Skin of body (tissue), 2 donors: Measurements from ENCODE around the gene NFIA. TPM values are rescaled to one million over a fixed set of nuclear protein-coding genes. Genes with fewer than 3 reads are reported as not detected.
A peak's percentile ranks its signal among the peaks of the same experiment; 100 is the strongest.

Experiments
- DNase-seq: peaks from one replicate; lab custom pipeline; 2025; lab: John Stamatoyannopoulos, UW
- total RNA-seq: library from RNA; depleted of rRNA; stranded (reverse); fragments of >200 nt; gene quantifications from one replicate; pipeline ENCODE4 v1.2.3, GENCODE V29; 2014

Gene NFIA
- total RNA-seq = 47.7 TPM

GRCh38 chr1:61082311-61083012, at the start of gene NFIA:
Gene NFIA, plus strand, starts transcription at chr1:61082561.
- peak; percentile 64 for DNase-seq

DNA sequence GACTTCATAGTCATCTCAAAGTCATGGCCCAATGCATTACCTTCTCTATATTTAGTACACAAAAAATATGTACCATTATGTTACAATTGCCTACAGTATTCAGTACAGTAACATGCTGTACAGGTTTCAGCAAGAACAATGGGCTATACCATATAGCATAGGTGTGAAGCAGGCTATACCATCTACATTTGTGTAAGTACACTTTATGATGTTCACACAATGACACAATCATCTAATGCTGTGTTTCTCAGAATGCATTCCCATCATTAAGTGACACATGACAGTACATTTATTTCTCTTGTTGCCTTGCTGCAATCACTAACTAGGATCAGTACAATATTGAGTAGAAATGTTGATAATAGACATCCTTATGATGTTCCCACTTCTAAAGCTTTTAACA, 46.5 kb upstream of the NFIA start:
- DNase-seq = no peak

DNA sequence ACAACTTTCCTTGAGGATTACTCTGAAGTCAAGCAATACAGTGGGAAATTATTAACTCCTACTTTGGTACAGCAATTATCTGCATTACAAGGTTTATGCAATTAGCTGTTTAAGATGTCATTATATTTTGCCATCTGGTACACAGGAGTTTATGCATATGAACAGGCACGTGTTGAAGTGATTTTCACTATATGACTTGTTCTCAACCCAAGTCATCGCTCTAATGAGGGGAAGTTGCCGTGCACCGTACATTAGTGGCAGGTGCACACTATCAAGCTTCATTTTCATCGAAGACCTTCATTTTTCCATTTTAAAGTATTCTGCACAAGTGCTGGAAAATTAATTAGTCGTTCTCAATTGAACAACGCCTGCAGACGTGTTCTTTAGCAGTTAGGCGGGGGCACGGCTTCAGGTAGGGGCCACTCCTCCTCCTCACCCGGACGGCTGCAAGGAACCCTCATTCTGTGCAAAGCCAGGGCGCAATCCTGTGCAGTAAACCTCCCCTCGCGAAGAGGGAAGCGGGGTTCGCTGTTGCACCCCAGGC, 39.8 kb upstream of the NFIA start:
- no peak for DNase-seq

GRCh38 chr1:61043010-61043820, 39.1 kb upstream of the NFIA start:
- peak; percentile 55 for DNase-seq

DNA sequence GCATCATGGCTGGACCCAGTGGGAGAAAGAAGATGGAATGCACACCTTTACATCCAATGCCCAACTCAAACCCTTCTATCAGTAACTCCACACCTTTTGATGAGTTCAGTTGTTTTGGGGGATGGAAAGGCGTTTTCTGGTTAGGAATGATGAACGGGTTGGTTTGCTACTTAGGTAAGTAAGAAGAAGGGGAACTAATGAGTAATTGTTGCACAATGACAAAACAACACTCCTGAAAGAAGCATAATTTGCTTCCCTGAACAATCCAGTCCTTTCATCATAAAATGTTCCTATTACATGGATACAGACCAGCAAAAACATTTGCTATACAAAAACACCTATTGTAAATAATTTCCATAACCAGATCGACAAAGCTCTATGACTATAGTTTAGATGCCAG, 35.9 kb upstream of the NFIA start:
- DNase-seq = no peak

DNA sequence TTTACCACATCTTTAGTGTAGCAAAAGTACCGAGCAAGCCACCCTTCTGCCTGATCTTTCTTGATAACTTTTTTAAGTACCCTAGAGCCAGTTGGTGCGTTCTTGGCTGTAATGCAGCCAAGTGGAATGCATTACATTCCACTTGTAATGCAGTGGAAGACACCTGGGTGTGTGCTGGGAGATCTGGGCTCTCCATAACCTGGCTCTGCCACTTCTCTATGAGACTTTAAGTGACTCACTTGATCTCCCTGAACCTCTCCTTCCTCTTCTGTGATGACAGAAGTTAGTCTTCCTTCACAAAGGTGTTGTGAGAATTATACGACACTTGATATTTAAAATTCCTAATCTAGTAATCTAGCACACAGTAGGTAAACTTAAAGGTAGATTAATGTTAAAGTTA, 35.3 kb upstream of the NFIA start:
- DNase-seq = no peak

DNA sequence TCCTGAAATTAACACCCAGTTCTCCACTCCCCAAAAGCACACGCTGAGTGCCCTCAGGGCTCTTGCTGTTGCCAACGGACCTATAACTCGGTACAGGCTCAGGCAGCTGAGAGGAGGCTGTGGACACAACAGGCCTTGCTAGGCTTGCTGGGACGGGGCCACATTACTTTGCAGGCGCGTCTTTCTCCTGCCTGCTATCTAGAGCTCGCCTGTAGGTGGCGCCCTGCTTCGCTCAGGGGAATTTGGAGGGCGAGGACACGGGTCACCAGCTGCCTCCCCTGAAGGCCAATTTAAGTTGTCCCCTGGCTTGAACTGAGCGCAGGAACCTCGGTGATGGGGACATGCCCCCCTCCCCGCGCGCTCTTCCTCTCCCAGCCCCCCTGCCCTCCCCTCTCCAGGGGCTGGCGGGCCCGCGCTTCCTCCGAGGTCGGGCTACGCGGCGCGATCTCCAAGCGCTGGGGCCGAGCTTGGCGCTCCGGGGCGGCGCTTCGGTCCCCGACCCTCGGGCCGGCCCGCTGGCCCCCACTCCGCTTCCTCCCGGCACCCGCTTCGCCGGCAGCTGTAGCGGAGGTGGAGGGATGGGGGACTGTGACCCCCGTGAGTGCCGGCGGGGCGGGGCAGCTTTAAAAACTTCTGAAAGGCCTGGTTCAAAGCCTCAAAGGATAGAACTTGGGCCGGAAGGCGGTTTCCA, 32.4 kb upstream of the NFIA start:
- peak; percentile 88 for DNase-seq

DNA sequence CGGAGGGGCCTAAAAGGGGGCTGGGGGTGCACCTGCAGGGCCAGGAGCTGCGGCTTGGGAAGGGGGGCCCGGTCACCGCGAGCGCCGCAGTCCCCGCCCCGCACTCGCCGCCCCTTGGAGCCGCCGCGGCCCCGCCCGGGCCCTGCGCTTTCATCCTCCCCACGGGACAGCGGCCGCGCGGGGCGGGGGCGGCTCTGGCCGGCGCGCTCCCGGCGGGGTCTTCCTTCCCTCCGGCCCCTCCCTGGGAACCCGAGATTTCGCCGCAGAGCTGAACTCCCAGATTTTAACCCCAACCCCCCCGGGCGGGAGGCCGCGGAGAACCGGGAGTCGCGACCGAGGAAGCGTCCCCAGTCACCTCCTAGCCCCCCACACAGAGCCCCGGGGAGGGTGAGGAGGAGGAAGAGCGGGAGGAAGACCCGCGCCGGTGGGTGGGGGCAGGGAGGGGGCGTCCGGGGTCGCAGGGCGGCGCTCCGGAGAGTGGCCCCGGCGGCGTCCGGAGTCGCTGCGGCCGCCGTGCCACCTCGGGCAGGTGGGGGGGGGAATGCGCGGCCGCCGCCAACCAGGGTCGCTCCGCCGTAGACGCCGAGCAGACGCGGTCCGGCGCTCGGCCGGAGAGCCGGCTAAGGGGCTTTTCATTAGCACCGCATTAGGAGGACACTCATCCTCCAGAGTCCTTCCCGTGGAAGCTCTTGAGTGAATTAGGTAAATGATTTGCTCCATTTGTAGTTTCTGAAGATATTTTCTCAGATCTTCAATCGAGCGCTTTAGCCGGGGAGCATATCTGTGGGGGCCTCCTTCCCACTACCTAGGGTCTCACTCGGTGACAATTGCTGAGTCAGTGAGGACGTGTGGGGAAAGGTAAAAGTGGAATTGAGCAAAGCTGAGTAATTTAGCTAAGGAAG, 31.6 kb upstream of the NFIA start:
- DNase-seq = peak; percentile 44

DNA sequence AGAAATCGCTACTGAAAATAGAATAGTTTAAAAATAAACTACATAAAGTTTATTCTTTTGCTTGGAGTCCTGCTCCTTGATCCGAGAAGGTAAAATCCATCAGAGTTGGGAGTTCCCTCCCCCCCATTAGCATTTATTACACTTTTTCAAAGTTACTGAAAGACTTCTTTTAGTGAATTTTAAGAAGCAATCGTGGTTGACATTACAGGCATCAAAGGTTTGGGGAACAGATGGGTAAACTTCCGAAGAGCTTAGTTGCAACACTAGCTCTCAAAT, 31.0 kb upstream of the NFIA start:
- DNase-seq = no peak

GRCh38 chr1:61051719-61052394, 30.5 kb upstream of the NFIA start:
- peak; percentile 29 for DNase-seq

GRCh38 chr1:61052395-61053225, 29.8 kb upstream of the NFIA start:
- DNase-seq = no peak

- no peak for DNase-seq
Measured at GRCh38 chr1:61053226-61053711, 29.1 kb upstream of the NFIA start.

GRCh38 chr1:61053712-61054600, 28.4 kb upstream of the NFIA start:
- DNase-seq = no peak

DNA sequence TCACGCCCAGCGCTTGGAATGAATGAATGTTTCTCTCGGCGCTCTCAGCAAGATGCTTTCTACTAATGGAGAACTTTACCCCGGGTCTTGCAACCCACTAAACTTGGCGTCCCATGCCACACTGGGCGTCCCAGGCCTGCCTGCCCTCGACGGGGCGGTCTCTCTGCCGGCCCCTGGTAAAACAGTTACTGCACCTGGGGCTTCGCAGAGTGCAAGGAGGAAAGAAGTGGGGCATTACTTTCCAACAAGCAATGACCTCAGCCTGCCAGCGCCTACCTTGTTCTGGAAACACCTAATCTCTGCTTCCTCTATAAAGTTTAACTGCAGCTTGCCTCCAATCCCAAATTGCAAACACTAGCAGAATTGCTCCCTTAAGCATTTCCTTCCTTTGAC, 27.8 kb upstream of the NFIA start:
- DNase-seq = no peak

GRCh38 chr1:61055110-61055614, 27.2 kb upstream of the NFIA start:
- DNase-seq = peak; percentile 75

DNA sequence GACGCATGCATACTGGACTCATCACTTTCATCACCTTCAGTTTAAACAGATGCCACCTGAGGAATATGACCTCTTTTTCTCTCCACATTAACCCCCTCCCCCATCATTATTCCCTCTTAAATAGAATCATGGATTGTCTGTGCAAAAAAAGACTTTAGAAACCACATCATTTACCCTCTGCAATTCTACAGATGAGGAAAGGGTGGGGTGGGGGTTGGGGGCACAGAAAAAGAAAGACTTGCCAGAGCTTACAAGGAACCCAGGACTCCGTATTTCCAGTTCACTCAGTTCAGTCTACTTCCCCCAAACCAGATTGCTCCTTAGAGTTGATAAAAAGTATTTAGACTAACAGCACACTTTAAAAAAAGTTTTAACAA, 26.2 kb upstream of the NFIA start:
- no peak for DNase-seq

DNA sequence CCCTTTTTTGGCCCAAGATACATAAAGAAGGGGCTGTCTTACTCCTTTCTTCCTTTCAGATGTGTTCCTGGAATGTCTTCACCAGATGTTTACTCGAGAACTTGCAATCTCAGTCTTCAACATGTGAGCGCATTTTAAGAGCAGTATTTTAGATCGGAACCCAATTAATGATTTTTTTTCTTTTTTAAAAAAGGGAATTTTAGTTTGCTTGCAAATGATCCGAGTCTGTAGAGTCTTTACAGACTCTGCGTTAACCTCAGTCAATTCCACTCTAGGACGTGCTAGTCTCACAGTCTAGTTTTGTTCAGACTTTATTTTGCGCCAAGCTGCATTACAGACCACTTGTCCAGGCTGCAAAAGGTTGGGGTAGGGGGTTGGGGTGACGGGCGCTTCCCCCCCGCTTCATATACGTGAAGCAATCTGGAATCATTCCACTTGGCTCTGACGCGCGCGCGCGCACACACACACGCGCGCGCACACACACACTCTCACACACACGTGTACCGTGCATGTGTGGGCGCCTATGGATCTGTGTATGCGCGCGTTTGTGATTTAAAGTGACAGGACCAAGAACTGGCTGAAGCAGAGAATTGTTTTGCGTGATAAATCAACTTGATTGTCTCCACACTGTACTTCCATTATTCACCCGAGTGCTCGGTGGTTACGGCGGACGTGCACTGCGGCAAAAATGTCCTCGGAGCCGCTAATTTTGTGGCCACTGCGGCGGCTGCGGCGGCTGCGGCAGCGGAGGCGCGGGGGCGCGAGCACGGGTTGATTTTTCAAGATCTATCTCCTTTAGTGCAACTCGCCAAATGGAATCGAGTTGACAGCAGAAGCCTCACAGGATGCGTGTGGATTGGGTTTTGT, 25.6 kb upstream of the NFIA start:
- peak; percentile 83 for DNase-seq
